Neural cell (in vitro differentiated cells): ENCODE data around the gene COL6A5.

Source experiments
- EP300 ChIP-seq: fragments of 450-650 bp; conservative IDR thresholded peaks from 2 replicates; pipeline ENCODE4 v1.6.1; 2014; ENCODE audit warnings: antibody characterized with exemption, mild to moderate bottlenecking, moderate library complexity; ENCODE audit not compliant: poor library complexity, severe bottlenecking
- EZH2 ChIP-seq: fragments of 200-600, 300-800 bp; shearing (Covaris generic), sonication (generic); IDR thresholded peaks from 2 replicates; pipeline ENCODE4 v1.6.1; 2014; ENCODE audit warnings: antibody characterized with exemption, low read length, borderline replicate concordance, mild to moderate bottlenecking; ENCODE audit not compliant: insufficient read depth, poor library complexity, severe bottlenecking
- MXI1 ChIP-seq: fragments of 450-650 bp; conservative IDR thresholded peaks from 2 replicates; pipeline ENCODE4 v1.6.1; 2014; ENCODE audit warnings: antibody characterized with exemption, mild to moderate bottlenecking; ENCODE audit not compliant: poor library complexity, severe bottlenecking
- POLR2AphosphoS5 ChIP-seq: IDR thresholded peaks from 2 replicates; pipeline ENCODE4 v1.6.1; 2012
- TAF1 ChIP-seq: IDR thresholded peaks from 2 replicates; pipeline ENCODE4 v1.6.1; 2012; ENCODE audit warnings: low read depth
- TF ChIP-seq, protein P1 (sequence below): fragments of 450-650 bp; IDR thresholded peaks from 2 replicates; pipeline ENCODE4 v1.5.1; 2014; ENCODE audit warnings: antibody characterized with exemption, mild to moderate bottlenecking, moderate library complexity; ENCODE audit not compliant: poor library complexity, severe bottlenecking

DNA sequence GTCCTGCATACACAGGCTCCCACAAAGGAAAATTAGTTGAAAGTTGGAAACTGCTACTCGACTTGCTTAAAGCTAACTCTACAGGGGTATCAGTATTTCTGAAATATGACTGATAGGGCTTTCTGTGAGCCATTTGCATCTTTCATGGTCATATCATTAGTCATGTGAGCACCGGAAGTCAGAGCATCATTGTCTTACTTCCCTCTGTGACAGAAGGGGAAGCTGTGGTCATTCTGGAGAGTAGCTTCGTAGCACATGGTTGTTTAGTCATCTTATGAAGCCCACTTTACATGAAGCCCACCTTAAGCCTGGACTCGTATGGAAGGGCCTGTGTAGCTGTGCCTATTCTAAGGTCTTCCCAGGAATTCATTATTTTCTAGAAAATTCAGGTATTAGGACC, 69.0 kb downstream of the COL6A5 start:
- TF ChIP-seq, protein P1, sequence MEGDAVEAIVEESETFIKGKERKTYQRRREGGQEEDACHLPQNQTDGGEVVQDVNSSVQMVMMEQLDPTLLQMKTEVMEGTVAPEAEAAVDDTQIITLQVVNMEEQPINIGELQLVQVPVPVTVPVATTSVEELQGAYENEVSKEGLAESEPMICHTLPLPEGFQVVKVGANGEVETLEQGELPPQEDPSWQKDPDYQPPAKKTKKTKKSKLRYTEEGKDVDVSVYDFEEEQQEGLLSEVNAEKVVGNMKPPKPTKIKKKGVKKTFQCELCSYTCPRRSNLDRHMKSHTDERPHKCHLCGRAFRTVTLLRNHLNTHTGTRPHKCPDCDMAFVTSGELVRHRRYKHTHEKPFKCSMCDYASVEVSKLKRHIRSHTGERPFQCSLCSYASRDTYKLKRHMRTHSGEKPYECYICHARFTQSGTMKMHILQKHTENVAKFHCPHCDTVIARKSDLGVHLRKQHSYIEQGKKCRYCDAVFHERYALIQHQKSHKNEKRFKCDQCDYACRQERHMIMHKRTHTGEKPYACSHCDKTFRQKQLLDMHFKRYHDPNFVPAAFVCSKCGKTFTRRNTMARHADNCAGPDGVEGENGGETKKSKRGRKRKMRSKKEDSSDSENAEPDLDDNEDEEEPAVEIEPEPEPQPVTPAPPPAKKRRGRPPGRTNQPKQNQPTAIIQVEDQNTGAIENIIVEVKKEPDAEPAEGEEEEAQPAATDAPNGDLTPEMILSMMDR = no peak
- no peak for TF ChIP-seq EZH2
- TF ChIP-seq TAF1 = no peak
- TF ChIP-seq POLR2AphosphoS5 = no peak
- no peak for TF ChIP-seq MXI1
- no peak for TF ChIP-seq EP300
